HUES48 (cell line): Measurements from ENCODE around the gene MLPH.

ENCODE experiments used
- H3K27ac ChIP-seq: one replicate; pipeline ENCODE4 v1.7.0; 2013; ENCODE audit warnings: low read depth, low read length, inconsistent platforms
- H3K27me3 ChIP-seq: 2 replicates; pipeline ENCODE4 v1.6.1; 2013; ENCODE audit warnings: mild to moderate bottlenecking, low read length; ENCODE audit not compliant: control insufficient read depth, insufficient read depth
- H3K36me3 ChIP-seq: 2 replicates; pipeline ENCODE4 v1.6.1; 2013; ENCODE audit warnings: low read length; ENCODE audit not compliant: control insufficient read depth, insufficient read depth
- H3K4me1 ChIP-seq: 2 replicates; pipeline ENCODE4 v1.6.1; 2013; ENCODE audit warnings: mild to moderate bottlenecking, low read length; ENCODE audit not compliant: control insufficient read depth, insufficient read depth
- H3K4me3 ChIP-seq: 2 replicates; pipeline ENCODE4 v1.5.1; 2013; ENCODE audit warnings: mild to moderate bottlenecking, low read depth, low read length
- H3K9ac ChIP-seq: 2 replicates; pipeline ENCODE4 v1.6.1; 2013; ENCODE audit warnings: mild to moderate bottlenecking, low read depth, low read length, moderate library complexity
- H3K9me3 ChIP-seq: 2 replicates; pipeline ENCODE4 v1.6.1; 2013; ENCODE audit warnings: low read length; ENCODE audit not compliant: control insufficient read depth, insufficient read depth

Gene MLPH

GRCh38 chr2:237577956-237578870, 91.2 kb downstream of the MLPH start:
- Histone ChIP-seq H3K4me3 (no peak overlapping the region), H3K9me3 (no peaks in the 10 kb centered on the region), H3K27ac (no peak overlapping the region), H3K27me3 (no peaks in the 10 kb centered on the region), H3K36me3 (peaks cover 32% of the 10 kb centered on the region), H3K9ac (no peak overlapping the region), H3K4me1 (peaks cover 5% of the 10 kb centered on the region; the same call in 1 of the 2 replicates)

GRCh38 chr2:237581326-237581725, 94.3 kb downstream of the MLPH start:
- no peak overlapping the region for H3K27ac ChIP-seq
- H3K9ac ChIP-seq: no peak overlapping the region
- H3K9me3 ChIP-seq: no peaks in the 10 kb centered on the region
- peaks cover 42% of the 10 kb centered on the region for H3K36me3 ChIP-seq
- H3K4me1 ChIP-seq: peaks cover 14% of the 10 kb centered on the region
- H3K4me3 ChIP-seq: no peak overlapping the region
- no peaks in the 10 kb centered on the region for H3K27me3 ChIP-seq

- no peaks in the 10 kb centered on the region for H3K9me3 ChIP-seq
- no peak overlapping the region for H3K9ac ChIP-seq
- H3K36me3 ChIP-seq: peaks cover 40% of the 10 kb centered on the region
- peaks cover 19% of the 10 kb centered on the region for H3K4me1 ChIP-seq
- no peak overlapping the region for H3K27ac ChIP-seq
- H3K27me3 ChIP-seq: no peaks in the 10 kb centered on the region
- no peak overlapping the region for H3K4me3 ChIP-seq
These were observed 95.0 kb downstream of the MLPH start for GRCh38 chr2:237581751-237582746.

GRCh38 chr2:237583385-237584295, 96.6 kb downstream of the MLPH start:
- H3K27ac ChIP-seq: no peak overlapping the region
- H3K36me3 ChIP-seq: peaks cover 27% of the 10 kb centered on the region
- H3K4me1 ChIP-seq: peaks cover 27% of the 10 kb centered on the region
- H3K4me3 ChIP-seq: no peak overlapping the region
- H3K9ac ChIP-seq: no peak overlapping the region
- no peaks in the 10 kb centered on the region for H3K27me3 ChIP-seq
- no peaks in the 10 kb centered on the region for H3K9me3 ChIP-seq

GRCh38 chr2:237585590-237586221, 98.7 kb downstream of the MLPH start:
- Histone ChIP-seq H3K36me3 (peaks cover 18% of the 10 kb centered on the region), H3K4me3 (no peak overlapping the region), H3K9ac (no peak overlapping the region), H3K9me3 (no peaks in the 10 kb centered on the region), H3K27ac (no peak overlapping the region), H3K4me1 (peaks cover 33% of the 10 kb centered on the region), H3K27me3 (no peaks in the 10 kb centered on the region)

GRCh38 chr2:237588044-237588696, 101.1 kb downstream of the MLPH start:
- no peak overlapping the region; the same call in 1 of the 2 replicates for H3K9ac ChIP-seq
- peaks cover 13% of the 10 kb centered on the region; the same call in 1 of the 2 replicates for H3K36me3 ChIP-seq
- no peaks in the 10 kb centered on the region for H3K9me3 ChIP-seq
- no peak overlapping the region for H3K27ac ChIP-seq
- H3K27me3 ChIP-seq: no peaks in the 10 kb centered on the region
- peak overlapping the region; percentile 76 for H3K4me3 ChIP-seq
- H3K4me1 ChIP-seq: peaks cover 45% of the 10 kb centered on the region

GRCh38 chr2:237590272-237591140, 103.5 kb downstream of the MLPH start, which contains the start of gene RAB17:
Gene RAB17 (minus strand): TSS chr2:237590734. CDS start chr2:237586154, 4,580 bp downstream.
- H3K9me3 ChIP-seq: no peaks in the 10 kb centered on the region
- H3K9ac ChIP-seq: peak within 1 kb of the TSS; percentile 68
- peak within 1 kb of the TSS; percentile 67 for H3K27ac ChIP-seq
- H3K36me3 ChIP-seq: peaks cover 10% of the 10 kb centered on the region; the same call in 1 of the 2 replicates
- H3K4me1 ChIP-seq: peaks cover 67% of the 10 kb centered on the region
- peak within 1 kb of the TSS; percentile 76 for H3K4me3 ChIP-seq
- H3K27me3 ChIP-seq: no peaks in the 10 kb centered on the region

- peak overlapping the region; percentile 76 for H3K4me3 ChIP-seq
- peaks cover 60% of the 10 kb centered on the region for H3K4me1 ChIP-seq
- H3K27ac ChIP-seq: peak overlapping the region; percentile 67
- H3K9ac ChIP-seq: peak overlapping the region; percentile 31
- H3K9me3 ChIP-seq: no peaks in the 10 kb centered on the region
- H3K27me3 ChIP-seq: no peaks in the 10 kb centered on the region
- H3K36me3 ChIP-seq: peaks cover 4% of the 10 kb centered on the region; the same call in 1 of the 2 replicates
These were observed 104.3 kb downstream of the MLPH start for GRCh38 chr2:237591141-237591881.
